ENCODE data around the gene CIB4. TPM values are rescaled to one million over a fixed set of nuclear protein-coding genes. Genes with fewer than 3 reads are reported as not detected.

CIB4 gene
- total and polyA plus RNA-seq, 9 of the 15 experiments (the other 6 are each of a cell fraction or from before 2014, with no cell fraction given): not detected

DNA sequence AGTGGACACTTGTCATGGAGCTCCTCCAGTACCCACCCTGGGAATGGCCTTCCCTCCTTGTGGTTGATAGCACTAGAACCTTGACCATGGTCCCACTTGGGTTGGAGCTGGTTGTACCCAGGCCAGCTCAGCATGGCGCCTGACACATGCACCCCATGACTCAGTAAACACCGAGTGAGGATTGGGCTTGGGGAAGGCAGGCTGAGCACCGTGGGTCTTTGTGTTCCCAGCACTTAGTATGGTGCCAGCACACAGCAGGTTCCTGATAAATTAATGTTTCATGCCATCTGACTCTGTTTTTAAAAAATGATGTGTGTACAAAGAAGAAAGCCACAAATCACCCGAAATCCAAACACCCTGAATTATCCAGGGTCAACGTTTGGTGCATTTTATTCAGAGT, 69.8 kb downstream of the CIB4 start:
- no peak for ATAC-seq
- CTCF ChIA-PET (ENCODE audit: low intra/inter-chr PET ratio): interaction anchor here (0.6 kb wide), 1 partner anchor 976 kb away, joined by 3 read pairs; no protein-coding TSS in a partner anchor
- BruUV-seq (replicated peaks): no TSS peak

More for the DNA sequence above, 69.8 kb downstream of the CIB4 start:
- intact Hi-C loops (cut with micrococcal nuclease) (no loop called here), in situ Hi-C loops (cut with MboI) (no loop called here)
- Histone ChIP-seq H3K27me3 (ENCODE audit: control insufficient read depth in 2 of 2, insufficient read depth in 2 of 2, low read length in 2 of 2) (peaks cover 38 to 75% of the 10 kb centered on the region in 2 experiments), H2AFZ (ENCODE audit: low read depth, low read length) (no peak overlapping the region), H3K4me1 (replicated peaks in 1 of 2; ENCODE audit: control insufficient read depth in 2 of 2, insufficient read depth in 2 of 2, low read length in 2 of 2) (no peaks in the 10 kb centered on the region; a peak in 1 of 5 replicates), H3K9ac (ENCODE audit: insufficient read depth in 1 of 2, low read depth in 2 of 2, low read length in 2 of 2) (no peak overlapping the region), H3K4me2 (ENCODE audit: insufficient read depth, low read length) (no peak overlapping the region), H3K9me3 (replicated peaks; ENCODE audit: control insufficient read depth, insufficient read depth, low read depth, low read length) (no peaks in the 10 kb centered on the region), H3K36me3 (ENCODE audit: control insufficient read depth, insufficient read depth, low read length) (no peaks in the 10 kb centered on the region), H3K79me2 (ENCODE audit: control insufficient read depth, insufficient read depth, low read length) (no peaks in the 10 kb centered on the region), H3K4me3 (no peak overlapping the region), H3K9me1 (ENCODE audit: control insufficient read depth, insufficient read depth, low read length) (no peaks in the 10 kb centered on the region), H4K20me1 (replicated peaks; ENCODE audit: control insufficient read depth, insufficient read depth, low read length) (peaks cover 11% of the 10 kb centered on the region), H3K27ac (ENCODE audit: extremely low read depth, low read depth, low read length) (no peak overlapping the region)
- DNase-seq (ENCODE audit: extremely low read depth in 1 of 4, low spot score in 3 of 4) (no peak), FAIRE-seq (no peak)
- WGBS (ENCODE audit: insufficient coverage, low coverage, missing lambda C conversion rate): 1% methylated on average over 5 of the region's 5 CpGs
- POLR2A ChIA-PET: no interaction called here
- no peak for TF ChIP-seq KDM4B (IDR thresholded peaks at IDR 0.05; ENCODE audit: borderline replicate concordance in 2 of 2, low read depth in 1 of 2)
- no peak for TF ChIP-seq POU5F1 (IDR thresholded peaks at IDR 0.05; ENCODE audit: borderline replicate concordance, low read depth, low read length, partially characterized antibody)
- no peak for TF ChIP-seq SLC30A9 (CRISPR knock-in tag; IDR thresholded peaks at IDR 0.05)
- TF ChIP-seq, protein P1, sequence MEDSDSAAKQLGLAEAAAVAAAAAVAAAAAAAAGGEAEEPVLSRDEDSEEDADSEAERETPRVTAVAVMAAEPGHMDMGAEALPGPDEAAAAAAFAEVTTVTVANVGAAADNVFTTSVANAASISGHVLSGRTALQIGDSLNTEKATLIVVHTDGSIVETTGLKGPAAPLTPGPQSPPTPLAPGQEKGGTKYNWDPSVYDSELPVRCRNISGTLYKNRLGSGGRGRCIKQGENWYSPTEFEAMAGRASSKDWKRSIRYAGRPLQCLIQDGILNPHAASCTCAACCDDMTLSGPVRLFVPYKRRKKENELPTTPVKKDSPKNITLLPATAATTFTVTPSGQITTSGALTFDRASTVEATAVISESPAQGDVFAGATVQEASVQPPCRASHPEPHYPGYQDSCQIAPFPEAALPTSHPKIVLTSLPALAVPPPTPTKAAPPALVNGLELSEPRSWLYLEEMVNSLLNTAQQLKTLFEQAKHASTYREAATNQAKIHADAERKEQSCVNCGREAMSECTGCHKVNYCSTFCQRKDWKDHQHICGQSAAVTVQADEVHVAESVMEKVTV (CRISPR knock-in tag; IDR thresholded peaks at IDR 0.05): no peak
- TF ChIP-seq ZNF175 (CRISPR knock-in tag; IDR thresholded peaks at IDR 0.05; ENCODE audit: low read depth): no peak
- no peak for TF ChIP-seq RBFOX2 (IDR thresholded peaks at IDR 0.05; ENCODE audit: low read depth, low read length)
- TF ChIP-seq FOXA3 (CRISPR knock-in tag; conservative IDR thresholded peaks at IDR 0.05 in 1 of 2, IDR thresholded peaks at IDR 0.05 in 1 of 2): no peak
- TF ChIP-seq GABPB1 (CRISPR knock-in tag; IDR thresholded peaks at IDR 0.05): no peak
- TF ChIP-seq, protein P2, sequence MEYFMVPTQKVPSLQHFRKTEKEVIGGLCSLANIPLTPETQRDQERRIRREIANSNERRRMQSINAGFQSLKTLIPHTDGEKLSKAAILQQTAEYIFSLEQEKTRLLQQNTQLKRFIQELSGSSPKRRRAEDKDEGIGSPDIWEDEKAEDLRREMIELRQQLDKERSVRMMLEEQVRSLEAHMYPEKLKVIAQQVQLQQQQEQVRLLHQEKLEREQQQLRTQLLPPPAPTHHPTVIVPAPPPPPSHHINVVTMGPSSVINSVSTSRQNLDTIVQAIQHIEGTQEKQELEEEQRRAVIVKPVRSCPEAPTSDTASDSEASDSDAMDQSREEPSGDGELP (CRISPR knock-in tag; IDR thresholded peaks at IDR 0.05; ENCODE audit: borderline replicate concordance): no peak
- TF ChIP-seq ZNF12 (CRISPR knock-in tag; IDR thresholded peaks at IDR 0.05): no peak
- no peak for TF ChIP-seq KAT2B (IDR thresholded peaks at IDR 0.05; ENCODE audit: low read depth, low read length)
- TF ChIP-seq IFI16 (CRISPR knock-in tag; IDR thresholded peaks at IDR 0.05): no peak
- no peak for TF ChIP-seq CHD2 (IDR thresholded peaks at IDR 0.05; ENCODE audit: low read depth, low read length)
- TF ChIP-seq, protein P3, sequence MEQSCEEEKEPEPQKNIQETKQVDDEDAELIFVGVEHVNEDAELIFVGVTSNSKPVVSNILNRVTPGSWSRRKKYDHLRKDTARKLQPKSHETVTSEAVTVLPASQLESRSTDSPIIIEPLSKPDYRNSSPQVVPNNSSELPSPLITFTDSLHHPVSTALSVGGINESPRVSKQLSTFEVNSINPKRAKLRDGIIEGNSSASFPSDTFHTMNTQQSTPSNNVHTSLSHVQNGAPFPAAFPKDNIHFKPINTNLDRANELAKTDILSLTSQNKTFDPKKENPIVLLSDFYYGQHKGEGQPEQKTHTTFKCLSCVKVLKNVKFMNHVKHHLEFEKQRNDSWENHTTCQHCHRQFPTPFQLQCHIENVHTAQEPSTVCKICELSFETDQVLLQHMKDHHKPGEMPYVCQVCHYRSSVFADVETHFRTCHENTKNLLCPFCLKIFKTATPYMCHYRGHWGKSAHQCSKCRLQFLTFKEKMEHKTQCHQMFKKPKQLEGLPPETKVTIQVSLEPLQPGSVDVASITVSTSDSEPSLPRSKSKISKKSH (CRISPR knock-in tag; IDR thresholded peaks at IDR 0.05): no peak
- TF ChIP-seq CREM (IDR thresholded peaks at IDR 0.05; ENCODE audit: low read depth): no peak
- TF ChIP-seq ZNF41 (CRISPR knock-in tag; conservative IDR thresholded peaks at IDR 0.05): no peak
- TF ChIP-seq, protein P4, sequence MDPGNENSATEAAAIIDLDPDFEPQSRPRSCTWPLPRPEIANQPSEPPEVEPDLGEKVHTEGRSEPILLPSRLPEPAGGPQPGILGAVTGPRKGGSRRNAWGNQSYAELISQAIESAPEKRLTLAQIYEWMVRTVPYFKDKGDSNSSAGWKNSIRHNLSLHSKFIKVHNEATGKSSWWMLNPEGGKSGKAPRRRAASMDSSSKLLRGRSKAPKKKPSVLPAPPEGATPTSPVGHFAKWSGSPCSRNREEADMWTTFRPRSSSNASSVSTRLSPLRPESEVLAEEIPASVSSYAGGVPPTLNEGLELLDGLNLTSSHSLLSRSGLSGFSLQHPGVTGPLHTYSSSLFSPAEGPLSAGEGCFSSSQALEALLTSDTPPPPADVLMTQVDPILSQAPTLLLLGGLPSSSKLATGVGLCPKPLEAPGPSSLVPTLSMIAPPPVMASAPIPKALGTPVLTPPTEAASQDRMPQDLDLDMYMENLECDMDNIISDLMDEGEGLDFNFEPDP (CRISPR knock-in tag; IDR thresholded peaks at IDR 0.05): no peak
- no peak for TF ChIP-seq GTF2F1 (IDR thresholded peaks at IDR 0.05; ENCODE audit: low read depth, low read length)
- TF ChIP-seq DPF2 (IDR thresholded peaks at IDR 0.05): no peak
- TF ChIP-seq EP300 (IDR thresholded peaks at IDR 0.05; ENCODE audit: low read length): no peak
